Neural cell (in vitro differentiated cells): ENCODE results near the gene MCC. TPM values are rescaled to one million over a fixed set of nuclear protein-coding genes. Genes with fewer than 3 reads are reported as not detected.

Source experiments
- H2AFZ ChIP-seq: fragments of 200-600, 300-800 bp; sonication (generic), shearing (Covaris generic); 2 replicates; pipeline ENCODE4 v1.6.0; 2014; ENCODE audit warnings: low read depth, mild to moderate bottlenecking, antibody characterized with exemption, low read length, moderate library complexity
- H3F3A ChIP-seq: fragments of 200-600 bp; shearing (Covaris generic); 2 replicates; pipeline ENCODE4 v1.6.1; 2016; ENCODE audit warnings: mild to moderate bottlenecking, moderate library complexity, mixed read lengths, antibody characterized with exemption, low read length; ENCODE audit not compliant: insufficient read depth, poor library complexity, severe bottlenecking
- H3K27ac ChIP-seq: fragments of 200-600, 300-800 bp; sonication (generic), shearing (Covaris generic); 2 replicates; pipeline ENCODE4 v1.5.1; 2014; ENCODE audit warnings: mild to moderate bottlenecking, low read length, moderate library complexity
- H3K27me3 ChIP-seq: fragments of 300-800, 200-600 bp; sonication (generic), shearing (Covaris generic); 2 replicates; pipeline ENCODE4 v1.6.0; 2014; ENCODE audit warnings: mild to moderate bottlenecking, low read depth, low read length, moderate library complexity; ENCODE audit not compliant: insufficient read depth
- H3K36me3 ChIP-seq: fragments of 300-800, 200-600 bp; sonication (generic), shearing (Covaris generic); 2 replicates; pipeline ENCODE4 v1.5.1; 2014; ENCODE audit warnings: mild to moderate bottlenecking, antibody characterized with exemption, low read length, moderate library complexity; ENCODE audit not compliant: insufficient read depth
- H3K4me2 ChIP-seq: fragments of 300-800, 200-600 bp; sonication (generic), shearing (Covaris generic); 2 replicates; pipeline ENCODE4 v1.6.0; 2014; ENCODE audit warnings: mild to moderate bottlenecking, low read length
- H3K4me3 ChIP-seq: fragments of 300-800, 200-600 bp; sonication (generic), shearing (Covaris generic); 2 replicates; pipeline ENCODE4 v1.5.1; 2014; ENCODE audit warnings: mild to moderate bottlenecking, low read length, moderate library complexity
- H3K79me2 ChIP-seq: fragments of 200-600 bp; shearing (Covaris generic); replicated peaks from 2 replicates; pipeline ENCODE4 v1.6.0; 2014; ENCODE audit warnings: mild to moderate bottlenecking, low read length, moderate library complexity; ENCODE audit not compliant: insufficient read depth
- H3K9ac ChIP-seq: fragments of 300-800, 200-600 bp; sonication (generic), shearing (Covaris generic); 2 replicates; pipeline ENCODE4 v1.6.1; 2016; ENCODE audit warnings: mild to moderate bottlenecking, low read length, mixed read lengths
- H3K9me2 ChIP-seq: fragments of 200-600 bp; shearing (Covaris generic); 2 replicates; pipeline ENCODE4 v1.6.1; 2016; ENCODE audit warnings: mild to moderate bottlenecking, low read length, mixed read lengths; ENCODE audit not compliant: insufficient read depth
- H3K9me3 ChIP-seq: fragments of 200-600, 300-800 bp; sonication (generic), shearing (Covaris generic); 2 replicates; pipeline ENCODE4 v1.6.1; 2016; ENCODE audit warnings: mild to moderate bottlenecking, mixed run types, low read length, moderate library complexity, mixed read lengths
- H4K20me1 ChIP-seq: fragments of 200-600 bp; shearing (Covaris generic); 2 replicates; pipeline ENCODE4 v1.6.1; 2016; ENCODE audit warnings: mild to moderate bottlenecking, mixed run types; ENCODE audit not compliant: insufficient read depth
- CTCF ChIP-seq: fragments of 450-650 bp; IDR thresholded peaks from 2 replicates; pipeline ENCODE4 v1.5.1; 2014; ENCODE audit warnings: antibody characterized with exemption, mild to moderate bottlenecking, moderate library complexity; ENCODE audit not compliant: poor library complexity, severe bottlenecking
- EP300 ChIP-seq: fragments of 450-650 bp; conservative IDR thresholded peaks from 2 replicates; pipeline ENCODE4 v1.6.1; 2014; ENCODE audit warnings: antibody characterized with exemption, mild to moderate bottlenecking, moderate library complexity; ENCODE audit not compliant: poor library complexity, severe bottlenecking
- EZH2 ChIP-seq: fragments of 200-600, 300-800 bp; shearing (Covaris generic), sonication (generic); IDR thresholded peaks from 2 replicates; pipeline ENCODE4 v1.6.1; 2014; ENCODE audit warnings: antibody characterized with exemption, low read length, borderline replicate concordance, mild to moderate bottlenecking; ENCODE audit not compliant: insufficient read depth, poor library complexity, severe bottlenecking
- MXI1 ChIP-seq: fragments of 450-650 bp; conservative IDR thresholded peaks from 2 replicates; pipeline ENCODE4 v1.6.1; 2014; ENCODE audit warnings: antibody characterized with exemption, mild to moderate bottlenecking; ENCODE audit not compliant: poor library complexity, severe bottlenecking
- POLR2AphosphoS5 ChIP-seq: IDR thresholded peaks from 2 replicates; pipeline ENCODE4 v1.6.1; 2012
- RAD21 ChIP-seq: fragments of 450-650 bp; conservative IDR thresholded peaks from 2 replicates; pipeline ENCODE4 v1.6.1; 2014; ENCODE audit warnings: antibody characterized with exemption, mild to moderate bottlenecking, moderate library complexity
- SMC3 ChIP-seq: fragments of 450-650 bp; conservative IDR thresholded peaks from 2 replicates; pipeline ENCODE4 v1.6.1; 2014; ENCODE audit warnings: antibody characterized with exemption, mild to moderate bottlenecking, moderate library complexity; ENCODE audit not compliant: poor library complexity
- TAF1 ChIP-seq: IDR thresholded peaks from 2 replicates; pipeline ENCODE4 v1.6.1; 2012; ENCODE audit warnings: low read depth
- polyA plus RNA-seq: library from polyadenylated mRNA; depleted of rRNA; stranded (reverse); fragments of >200 nt; gene quantifications from 2 replicates; pipeline ENCODE4 v1.2.3, GENCODE V29; 2014
- TF ChIP-seq, protein P1 (sequence below): IDR thresholded peaks from 2 replicates; pipeline ENCODE4 v1.6.1; 2012; ENCODE audit warnings: borderline replicate concordance

Gene MCC
- polyA plus RNA-seq, 1 donor from 2014 or later = 2.2 TPM

DNA sequence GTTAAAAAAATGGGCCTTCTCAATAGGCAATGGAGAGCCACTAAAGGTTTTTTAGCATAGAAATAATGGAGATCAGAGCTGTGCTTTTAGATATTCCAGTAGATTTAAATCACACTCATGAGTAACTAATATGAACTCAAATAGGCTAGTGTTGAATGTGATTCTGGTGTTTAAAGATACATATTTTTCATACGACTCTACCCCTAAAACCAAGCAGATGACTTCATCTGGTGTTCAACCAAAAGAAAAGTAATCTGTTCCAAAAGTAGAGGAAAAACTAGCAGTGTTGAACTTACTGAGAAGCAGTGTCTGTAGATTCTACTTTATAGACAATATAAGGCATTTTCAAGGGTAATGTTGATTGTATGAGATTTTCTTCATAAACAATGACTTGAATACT is 191.6 kb downstream of the MCC start:
- Histone ChIP-seq H3K4me3 (no peak overlapping the region), H3K9me2 (no peaks in the 10 kb centered on the region), H3F3A (no peaks in the 10 kb centered on the region), H2AFZ (no peak overlapping the region), H3K9me3 (no peaks in the 10 kb centered on the region), H3K79me2 (no peaks in the 10 kb centered on the region), H3K27ac (no peak overlapping the region), H3K27me3 (peaks cover 34% of the 10 kb centered on the region), H3K9ac (no peak overlapping the region), H3K36me3 (no peaks in the 10 kb centered on the region), H3K4me2 (no peak overlapping the region), H4K20me1 (no peaks in the 10 kb centered on the region)
- no peak for TF ChIP-seq EZH2
- TF ChIP-seq EP300 = no peak
- TF ChIP-seq TAF1 = no peak
- TF ChIP-seq, protein P1, sequence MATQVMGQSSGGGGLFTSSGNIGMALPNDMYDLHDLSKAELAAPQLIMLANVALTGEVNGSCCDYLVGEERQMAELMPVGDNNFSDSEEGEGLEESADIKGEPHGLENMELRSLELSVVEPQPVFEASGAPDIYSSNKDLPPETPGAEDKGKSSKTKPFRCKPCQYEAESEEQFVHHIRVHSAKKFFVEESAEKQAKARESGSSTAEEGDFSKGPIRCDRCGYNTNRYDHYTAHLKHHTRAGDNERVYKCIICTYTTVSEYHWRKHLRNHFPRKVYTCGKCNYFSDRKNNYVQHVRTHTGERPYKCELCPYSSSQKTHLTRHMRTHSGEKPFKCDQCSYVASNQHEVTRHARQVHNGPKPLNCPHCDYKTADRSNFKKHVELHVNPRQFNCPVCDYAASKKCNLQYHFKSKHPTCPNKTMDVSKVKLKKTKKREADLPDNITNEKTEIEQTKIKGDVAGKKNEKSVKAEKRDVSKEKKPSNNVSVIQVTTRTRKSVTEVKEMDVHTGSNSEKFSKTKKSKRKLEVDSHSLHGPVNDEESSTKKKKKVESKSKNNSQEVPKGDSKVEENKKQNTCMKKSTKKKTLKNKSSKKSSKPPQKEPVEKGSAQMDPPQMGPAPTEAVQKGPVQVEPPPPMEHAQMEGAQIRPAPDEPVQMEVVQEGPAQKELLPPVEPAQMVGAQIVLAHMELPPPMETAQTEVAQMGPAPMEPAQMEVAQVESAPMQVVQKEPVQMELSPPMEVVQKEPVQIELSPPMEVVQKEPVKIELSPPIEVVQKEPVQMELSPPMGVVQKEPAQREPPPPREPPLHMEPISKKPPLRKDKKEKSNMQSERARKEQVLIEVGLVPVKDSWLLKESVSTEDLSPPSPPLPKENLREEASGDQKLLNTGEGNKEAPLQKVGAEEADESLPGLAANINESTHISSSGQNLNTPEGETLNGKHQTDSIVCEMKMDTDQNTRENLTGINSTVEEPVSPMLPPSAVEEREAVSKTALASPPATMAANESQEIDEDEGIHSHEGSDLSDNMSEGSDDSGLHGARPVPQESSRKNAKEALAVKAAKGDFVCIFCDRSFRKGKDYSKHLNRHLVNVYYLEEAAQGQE = no peak
- TF ChIP-seq CTCF = no peak
- TF ChIP-seq SMC3 = no peak
- no peak for TF ChIP-seq POLR2AphosphoS5
- TF ChIP-seq RAD21 = no peak
- no peak for TF ChIP-seq MXI1

DNA sequence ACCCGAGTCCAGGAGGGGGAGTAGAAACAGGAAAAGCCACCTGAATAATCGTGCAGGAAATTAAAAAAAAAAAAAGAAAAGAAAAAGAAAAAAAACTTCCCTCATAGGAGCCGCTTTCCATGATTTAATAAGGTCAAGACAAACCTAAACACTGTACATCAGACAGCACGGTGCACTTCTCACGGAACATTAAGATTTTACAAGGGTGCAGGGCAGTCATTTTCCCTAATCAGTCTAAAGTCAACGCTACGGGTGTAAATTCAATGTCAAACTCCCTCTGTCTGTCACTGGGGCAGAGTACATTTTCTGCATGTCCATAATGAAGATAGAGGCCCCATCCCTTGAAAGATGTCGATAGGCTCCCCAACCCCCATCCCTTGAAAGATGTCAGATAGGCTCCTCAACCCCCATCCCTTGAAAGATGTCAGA is 193.1 kb downstream of the MCC start:
- H3F3A ChIP-seq = no peaks in the 10 kb centered on the region
- H3K27me3 ChIP-seq = peaks cover 34% of the 10 kb centered on the region
- no peaks in the 10 kb centered on the region for H3K9me3 ChIP-seq
- no peaks in the 10 kb centered on the region for H3K9me2 ChIP-seq
- H3K4me3 ChIP-seq = peak overlapping the region; percentile 74
- H2AFZ ChIP-seq = peak overlapping the region; percentile 12
- H3K36me3 ChIP-seq = no peaks in the 10 kb centered on the region
- H4K20me1 ChIP-seq = no peaks in the 10 kb centered on the region
- H3K27ac ChIP-seq = no peak overlapping the region
- no peaks in the 10 kb centered on the region for H3K79me2 ChIP-seq
- H3K9ac ChIP-seq = peak overlapping the region; percentile 52
- H3K4me2 ChIP-seq = peak overlapping the region; percentile 89
- TF ChIP-seq, protein P1 = no peak
- TF ChIP-seq RAD21 (no peak), TAF1 (no peak), EP300 (no peak), POLR2AphosphoS5 (no peak)
